Measurements from ENCODE around the gene IL36RN.
A peak's percentile ranks its signal among the peaks of the same experiment; 100 is the strongest.
"Not testable (repeated sequence)": the region's sequence is repeated elsewhere in the genome, so short reads cannot be mapped to it uniquely, and the experiment has no call there.

IL36RN gene

DNA sequence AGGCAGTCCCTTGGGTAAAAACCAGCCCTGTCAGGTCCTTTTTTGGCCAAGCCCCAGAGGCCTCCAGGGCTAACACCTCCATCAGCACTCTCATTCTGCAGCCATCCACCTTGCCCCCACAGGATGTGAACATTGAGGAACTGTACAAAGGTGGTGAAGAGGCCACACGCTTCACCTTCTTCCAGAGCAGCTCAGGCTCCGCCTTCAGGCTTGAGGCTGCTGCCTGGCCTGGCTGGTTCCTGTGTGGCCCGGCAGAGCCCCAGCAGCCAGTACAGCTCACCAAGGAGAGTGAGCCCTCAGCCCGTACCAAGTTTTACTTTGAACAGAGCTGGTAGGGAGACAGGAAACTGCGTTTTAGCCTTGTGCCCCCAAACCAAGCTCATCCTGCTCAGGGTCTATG lies 16.0 kb downstream of the IL36RN start:
- DNase-seq (ENCODE audit: low spot score) = no peak

DNA sequence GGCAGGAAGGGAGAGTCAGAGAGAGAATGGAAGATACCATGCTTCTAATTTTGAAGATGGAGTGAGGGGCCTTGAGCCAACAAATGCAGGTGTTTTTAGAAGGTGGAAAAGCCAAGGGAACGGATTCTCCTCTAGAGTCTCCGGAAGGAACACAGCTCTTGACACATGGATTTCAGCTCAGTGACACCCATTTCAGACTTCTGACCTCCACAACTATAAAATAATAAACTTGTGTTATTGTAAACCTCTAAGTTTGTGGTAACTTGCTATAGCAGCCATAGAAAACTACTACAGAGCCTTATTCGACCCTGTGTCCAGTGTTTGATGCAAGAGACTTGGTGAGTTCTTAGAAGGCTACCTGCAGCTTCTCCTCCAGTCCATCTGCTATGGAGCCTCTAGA lies 16.6 kb downstream of the IL36RN start:
- no peak for DNase-seq (ENCODE audit: low spot score)

- no peak for DNase-seq (ENCODE audit: low spot score)
Measured at GRCh38 chr2:113076954-113077669, 18.1 kb downstream of the IL36RN start.

DNA sequence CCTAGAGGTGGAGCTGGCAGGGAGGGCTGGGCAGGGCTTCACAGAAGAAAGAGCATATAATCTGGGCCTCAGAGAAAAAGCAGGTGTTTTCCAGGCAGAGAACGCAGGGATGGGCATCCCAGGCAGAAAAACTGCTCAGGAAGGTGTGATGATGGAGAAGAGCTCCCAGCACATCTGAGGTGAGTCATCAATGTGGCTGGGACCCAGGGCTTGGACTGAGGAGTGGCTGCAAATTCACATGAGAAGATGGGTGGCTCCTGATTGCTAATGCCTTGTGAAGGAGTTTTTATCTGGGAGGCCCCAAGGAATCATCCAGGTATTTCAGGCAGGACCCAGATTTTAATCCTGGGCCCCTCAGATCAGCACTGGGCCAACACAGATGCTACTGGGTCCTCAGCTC lies 18.9 kb downstream of the IL36RN start:
- no peak for DNase-seq (ENCODE audit: low spot score)

DNA sequence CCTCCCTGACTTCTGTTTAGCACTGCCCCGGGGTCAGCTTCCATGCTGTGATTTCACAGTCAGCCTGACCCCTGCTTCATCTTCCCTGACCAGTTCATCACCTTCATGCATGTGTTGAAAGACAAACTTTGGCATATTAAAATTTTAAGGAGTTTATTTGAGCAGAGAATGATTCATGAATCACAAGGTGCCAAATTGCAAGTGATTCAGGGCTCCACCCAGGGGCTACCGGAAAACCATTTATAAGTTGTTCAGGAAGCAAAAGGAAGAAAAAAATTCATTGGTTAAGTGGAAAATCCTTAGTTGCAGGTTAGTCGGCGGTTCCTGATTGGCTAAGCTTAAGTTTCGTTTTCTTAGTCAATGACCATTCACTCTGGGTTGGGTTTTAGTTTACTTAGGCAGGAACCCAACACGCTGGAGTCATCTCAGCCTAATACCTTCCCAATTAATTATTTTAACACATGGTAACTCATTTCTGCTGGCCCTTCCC lies 19.4 kb downstream of the IL36RN start:
- DNase-seq (ENCODE audit: low spot score) = no peak

GRCh38 chr2:113079131-113079530 lies 20.1 kb downstream of the IL36RN start:
- DNase-seq (ENCODE audit: low spot score) = no peak

GRCh38 chr2:113080134-113080533 lies 21.1 kb downstream of the IL36RN start:
- DNase-seq (ENCODE audit: low spot score) = peak; percentile 28

DNA sequence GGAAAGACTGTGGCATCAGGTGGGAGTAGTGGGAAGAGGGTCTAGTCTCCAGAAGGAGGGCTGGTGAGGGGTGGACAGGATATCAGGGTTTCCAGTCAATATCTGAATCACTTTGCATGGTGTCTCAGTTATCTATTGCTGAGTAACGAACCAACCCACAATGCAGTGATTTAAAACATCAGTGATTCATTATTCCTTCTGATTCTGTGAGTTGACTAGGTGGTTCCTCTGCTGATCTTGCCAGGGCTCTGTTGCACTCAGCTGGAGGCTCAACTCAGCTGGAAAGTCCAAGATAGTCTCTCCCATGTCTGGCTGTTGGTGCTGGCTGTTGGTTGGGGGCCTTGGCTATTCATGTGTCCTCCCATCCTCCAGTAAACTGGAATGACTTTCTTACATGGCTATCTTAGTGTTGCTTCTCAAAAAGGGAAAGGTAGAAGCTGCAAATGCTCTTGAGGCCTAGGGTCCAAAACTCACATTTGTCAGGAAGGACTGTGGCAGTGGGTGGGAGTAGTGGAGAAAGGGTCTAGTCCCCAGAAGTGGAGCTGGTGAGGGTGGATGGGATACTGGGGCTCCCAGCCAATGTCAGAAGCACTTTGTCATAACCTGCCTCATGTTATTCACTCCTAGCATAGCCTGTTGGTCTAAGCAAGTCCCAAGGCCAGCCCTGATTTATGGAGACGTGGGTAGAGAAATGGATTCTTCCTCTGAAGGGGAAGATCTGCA lies 22.7 kb downstream of the IL36RN start:
- DNase-seq (ENCODE audit: low spot score) = no peak

GRCh38 chr2:113083296-113083695 lies 24.3 kb downstream of the IL36RN start:
- DNase-seq (ENCODE audit: low spot score) = no peak

- DNase-seq (ENCODE audit: low spot score) = peak; percentile 11
Measured at GRCh38 chr2:113084249-113085000, 25.4 kb downstream of the IL36RN start.

GRCh38 chr2:113085542-113085941 lies 26.5 kb downstream of the IL36RN start:
- DNase-seq (ENCODE audit: low spot score) = no peak

DNA sequence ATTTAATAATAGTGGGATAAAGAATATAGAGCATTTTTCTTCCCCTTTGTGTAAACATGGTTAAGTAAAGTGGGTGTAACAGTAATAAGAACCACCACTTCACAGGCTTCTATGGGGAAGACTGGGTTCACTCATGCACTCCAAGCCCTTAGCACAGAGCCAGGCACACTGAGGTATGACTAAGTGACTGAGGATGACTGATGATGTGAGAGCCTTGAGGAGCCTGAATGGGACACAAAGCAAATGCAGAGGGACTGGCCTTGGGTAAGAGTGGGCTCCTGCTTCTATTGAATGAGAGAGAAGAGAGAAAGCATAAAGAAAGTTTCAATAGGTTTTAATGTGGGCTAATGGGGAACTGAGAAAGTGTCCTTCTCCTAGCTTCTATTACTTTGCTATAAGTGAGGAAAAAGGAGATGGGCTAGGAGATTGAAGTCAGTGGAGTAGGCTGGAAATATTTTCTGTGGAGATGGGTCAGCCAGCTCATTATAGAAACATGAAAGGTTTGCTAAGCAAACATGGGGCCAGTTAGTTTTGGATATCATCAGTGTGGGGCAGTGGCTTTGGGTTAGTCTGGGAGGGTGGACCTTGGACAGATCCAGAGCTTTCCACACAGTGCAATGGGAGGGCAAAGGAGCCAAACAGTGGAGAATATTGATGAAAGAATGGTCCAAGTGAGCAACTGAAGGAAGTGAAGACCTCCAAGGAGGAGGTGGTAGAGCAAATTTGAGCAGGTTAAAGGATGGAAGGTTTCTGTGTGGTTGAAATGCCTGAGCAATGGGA lies 29.4 kb downstream of the IL36RN start:
- DNase-seq (ENCODE audit: low spot score) = no peak

GRCh38 chr2:113089916-113090315 lies 30.9 kb downstream of the IL36RN start:
- DNase-seq (ENCODE audit: low spot score) = no peak

GRCh38 chr2:113091231-113091896 lies 32.4 kb downstream of the IL36RN start:
- DNase-seq (ENCODE audit: low spot score) = no peak

DNA sequence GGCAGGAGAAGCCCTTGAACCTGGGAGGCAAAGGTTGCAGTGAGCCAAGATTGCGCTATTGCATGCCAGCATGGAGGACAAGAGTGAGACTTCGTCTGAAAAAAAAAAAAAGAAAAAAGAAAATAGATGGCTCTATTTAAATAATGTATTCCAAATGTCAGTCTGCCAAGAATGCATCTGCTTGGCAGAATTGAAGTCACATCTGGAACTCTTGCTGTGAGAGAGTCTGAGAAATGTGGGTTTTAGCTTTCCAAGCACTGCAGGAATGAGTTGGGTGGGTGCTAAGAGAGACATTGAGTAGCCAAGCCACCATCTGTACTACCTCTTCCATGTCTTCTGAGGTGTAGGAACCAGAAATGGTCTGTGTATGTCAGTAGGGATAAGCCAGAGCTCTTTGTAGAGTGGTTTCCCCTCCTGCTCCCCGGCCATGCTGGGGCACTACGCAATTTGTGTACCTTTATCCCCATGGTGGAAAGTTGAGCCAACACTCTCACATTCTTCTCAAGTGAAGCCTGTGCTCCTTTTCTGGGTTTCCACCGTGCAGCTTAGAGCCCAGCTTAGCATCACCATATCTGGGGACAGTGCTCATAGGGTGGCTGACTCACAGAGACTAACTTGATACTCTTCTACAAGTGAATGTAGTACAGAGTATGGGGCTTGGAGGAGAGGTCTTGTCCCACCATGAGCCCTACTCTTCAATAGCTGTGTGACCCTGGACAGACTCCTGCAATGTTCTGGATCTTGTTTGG lies 34.0 kb downstream of the IL36RN start:
- DNase-seq (ENCODE audit: low spot score) = no peak

DNA sequence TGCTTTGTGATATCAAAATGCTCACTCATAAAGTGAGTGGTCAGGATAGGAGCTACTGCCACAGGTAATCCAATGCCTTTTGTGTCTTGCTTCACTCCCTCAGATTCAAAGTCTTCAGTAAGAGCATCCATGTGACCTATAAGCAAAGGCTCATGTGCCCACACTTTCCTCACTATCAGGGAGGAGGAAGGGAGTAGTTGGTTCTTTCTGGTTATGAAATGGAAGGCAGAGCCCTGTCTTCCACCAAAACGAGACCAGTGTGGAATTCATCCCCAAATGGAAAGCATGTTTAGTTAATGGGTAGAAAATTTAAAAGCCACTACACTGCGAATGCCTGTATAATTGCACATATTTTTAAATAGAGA lies 34.6 kb downstream of the IL36RN start:
- DNase-seq (ENCODE audit: low spot score) = no peak

GRCh38 chr2:113096306-113096705 lies 37.3 kb downstream of the IL36RN start:
- DNase-seq (ENCODE audit: low spot score) = not testable (repeated sequence)

DNA sequence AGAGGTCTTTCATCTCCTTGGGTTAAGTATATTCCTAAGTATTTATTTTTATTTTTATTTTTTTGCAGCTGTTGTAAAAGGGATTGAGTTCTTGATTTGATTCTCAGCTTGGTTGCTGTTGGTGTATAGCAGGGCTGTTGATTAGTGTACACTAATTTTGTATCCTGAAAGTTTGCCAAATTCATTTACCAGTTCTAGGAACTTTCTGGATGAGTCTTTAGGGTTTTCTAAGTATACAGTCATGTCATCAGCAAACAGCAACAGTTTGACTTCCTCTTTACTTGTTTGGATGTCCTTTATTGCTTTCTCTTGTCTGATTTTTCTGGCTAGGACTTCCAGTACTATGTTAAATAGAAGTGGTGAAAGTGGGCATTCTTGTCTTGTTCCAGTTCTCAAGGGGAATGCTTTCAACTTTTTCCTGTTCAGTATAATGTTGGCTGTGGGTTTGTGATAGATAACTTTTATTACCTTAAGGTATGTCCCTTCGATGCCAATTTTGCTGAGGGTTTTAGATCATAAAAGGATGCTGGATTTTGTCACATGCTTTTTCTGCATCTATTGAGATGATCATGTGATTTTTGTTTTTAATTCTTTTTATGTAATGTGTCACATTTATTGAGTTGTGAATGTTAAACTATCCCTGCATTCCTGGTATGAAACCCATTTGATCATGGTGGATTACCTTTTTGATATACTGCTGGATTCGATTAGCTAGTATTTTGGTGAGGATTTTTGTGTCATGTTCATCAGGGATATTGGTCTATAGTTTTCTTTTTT lies 38.0 kb downstream of the IL36RN start:
- not testable (repeated sequence) for DNase-seq (ENCODE audit: low spot score)

DNA sequence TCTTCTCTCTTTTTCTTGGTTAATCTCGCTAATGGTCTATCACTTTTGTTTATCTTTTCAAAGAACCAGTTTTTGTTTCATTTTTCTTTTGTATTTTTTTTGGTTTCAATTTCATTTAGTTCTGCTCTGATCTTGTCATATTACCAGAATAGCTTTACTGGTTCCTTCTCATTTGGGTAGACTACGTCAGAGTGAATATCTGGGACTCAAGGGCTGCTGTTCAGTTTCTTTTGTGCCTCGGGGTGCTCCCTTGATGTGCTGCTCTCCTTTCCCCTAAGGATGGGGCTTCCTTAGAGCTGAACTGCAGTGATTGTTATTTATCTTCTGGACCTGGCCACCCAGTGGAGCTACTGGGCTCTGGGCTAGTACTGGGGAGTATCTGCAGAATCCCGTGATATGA lies 39.0 kb downstream of the IL36RN start:
- DNase-seq (ENCODE audit: low spot score) = no peak

GRCh38 chr2:113098532-113098931 lies 39.5 kb downstream of the IL36RN start:
- DNase-seq (ENCODE audit: low spot score) = no peak
